AG09319 (cell line): ENCODE measurements around the gene GCLC.

ENCODE experiments used
- DNase-seq: peaks from one replicate; pipeline ENCODE4 v3.0.0-alpha.2; 2010; ENCODE audit warnings: low read depth; ENCODE audit errors: extremely low read depth
- CTCF ChIP-seq: IDR thresholded peaks from 2 replicates; pipeline ENCODE4 v1.5.1; 2011; ENCODE audit warnings: low read depth, mild to moderate bottlenecking, inconsistent platforms, low read length, moderate library complexity

GCLC gene

DNA sequence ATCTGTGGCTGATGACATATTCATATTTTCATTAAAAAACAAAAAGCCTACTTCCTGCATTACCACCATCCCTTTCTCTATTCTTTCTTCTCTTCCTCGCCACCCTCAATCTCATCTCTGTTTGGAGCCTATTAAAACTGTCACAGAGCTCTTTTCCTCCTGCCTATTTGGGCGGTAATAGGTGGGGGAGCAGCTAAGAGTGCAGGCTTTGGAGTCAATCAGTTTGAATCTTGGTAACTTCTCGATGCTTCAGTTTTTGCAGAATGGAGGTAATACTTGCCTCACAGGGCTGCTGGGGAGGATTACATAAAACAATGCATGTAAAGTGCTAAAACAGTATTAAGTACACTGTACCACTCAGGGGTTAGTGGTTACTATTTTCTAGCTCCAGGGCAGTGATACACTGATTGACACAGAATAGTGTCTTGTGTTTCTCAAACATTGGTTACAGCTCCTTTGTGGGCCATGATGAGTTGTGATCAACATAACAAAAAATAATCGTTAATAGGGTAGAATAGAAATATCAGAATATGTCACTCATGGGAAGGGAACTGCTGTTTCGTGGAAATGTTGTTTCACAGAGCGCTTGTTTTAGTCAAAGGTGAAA, 14.0 kb downstream of the GCLC start:
- no peak for TF ChIP-seq CTCF
- no peak for DNase-seq

- DNase-seq, result no peak
- no peak for TF ChIP-seq CTCF
These were observed 14.6 kb downstream of the GCLC start for GRCh38 chr6:53530346-53530745.

- DNase-seq, result no peak
- no peak for TF ChIP-seq CTCF
These were observed 15.4 kb downstream of the GCLC start for GRCh38 chr6:53529324-53530036.

GRCh38 chr6:53528107-53528506, 16.8 kb downstream of the GCLC start:
- TF ChIP-seq CTCF, result no peak
- DNase-seq, result no peak

- no peak for DNase-seq
- TF ChIP-seq CTCF, result no peak
These were observed 17.6 kb downstream of the GCLC start for GRCh38 chr6:53527249-53527765.

DNA sequence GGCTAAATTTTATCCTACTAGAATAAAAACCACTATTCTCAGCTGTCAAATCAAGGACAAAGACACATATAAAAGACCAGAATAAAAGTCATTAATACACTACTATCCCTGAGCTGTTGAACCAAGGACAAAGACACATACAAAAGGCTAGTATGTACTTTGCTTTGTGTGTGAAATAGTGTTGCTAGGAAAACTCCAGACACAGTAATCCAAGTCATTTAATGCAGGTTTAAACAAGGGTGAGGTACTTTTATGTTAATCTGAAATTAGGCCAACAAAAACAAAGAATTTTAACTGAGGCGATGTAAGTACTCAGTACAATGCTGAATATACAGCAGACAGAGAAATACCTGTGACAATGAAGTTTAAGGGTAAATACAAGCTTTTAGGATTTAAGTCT, 18.9 kb downstream of the GCLC start:
- no peak for TF ChIP-seq CTCF
- DNase-seq, result no peak

DNA sequence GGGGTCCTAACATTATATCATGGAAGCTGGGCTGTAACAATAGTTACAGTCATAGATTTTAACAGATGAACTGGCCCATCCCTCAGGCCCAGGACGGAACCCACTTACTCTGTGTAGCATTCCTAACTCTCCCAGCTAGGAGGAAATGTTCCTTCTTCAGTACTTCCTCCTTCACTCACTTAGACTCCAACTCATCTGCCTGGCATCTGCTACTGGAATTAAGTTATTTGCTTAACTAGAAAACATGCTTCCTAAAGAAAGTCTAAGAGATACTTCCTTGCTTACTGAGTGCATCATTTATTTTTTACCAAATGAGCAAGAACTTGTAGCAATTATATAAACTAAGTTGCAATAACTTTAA, 20.5 kb downstream of the GCLC start:
- no peak for DNase-seq
- TF ChIP-seq CTCF, result no peak
